Measurements from ENCODE around the gene ZC3H11A.

GRCh38 chr1:203796236-203796605 is 798 bp downstream of the ZC3H11A start:
- TF ChIP-seq POLR2A (IDR thresholded peaks at IDR 0.05), result no peak
- no peak for TF ChIP-seq CTCF (IDR thresholded peaks at IDR 0.05)
